Esophagus squamous epithelium (tissue), 4 donors: ENCODE measurements around the gene PRG3.

ENCODE experiments used
- POLR2A ChIP-seq, 4 donors: fragments of 450-650 bp; IDR thresholded peaks; one replicate each; pipeline ENCODE4 v1.6.1; 2017; ENCODE audit warnings: antibody characterized with exemption in 4 of 4, mild to moderate bottlenecking in 4 of 4, moderate library complexity in 3 of 4
- TF ChIP-seq, protein P1 (sequence below), 6 experiments: fragments of 450-650 bp in 4 of 6; fragments of 200-600 bp in 2 of 6; sonication (generic) in 2 of 6; IDR thresholded peaks; one replicate each; pipeline ENCODE4 v1.5.1; 2016 to 2019; ENCODE audit warnings: antibody characterized with exemption in 6 of 6, mild to moderate bottlenecking in 4 of 6, moderate library complexity in 4 of 6

DNA sequence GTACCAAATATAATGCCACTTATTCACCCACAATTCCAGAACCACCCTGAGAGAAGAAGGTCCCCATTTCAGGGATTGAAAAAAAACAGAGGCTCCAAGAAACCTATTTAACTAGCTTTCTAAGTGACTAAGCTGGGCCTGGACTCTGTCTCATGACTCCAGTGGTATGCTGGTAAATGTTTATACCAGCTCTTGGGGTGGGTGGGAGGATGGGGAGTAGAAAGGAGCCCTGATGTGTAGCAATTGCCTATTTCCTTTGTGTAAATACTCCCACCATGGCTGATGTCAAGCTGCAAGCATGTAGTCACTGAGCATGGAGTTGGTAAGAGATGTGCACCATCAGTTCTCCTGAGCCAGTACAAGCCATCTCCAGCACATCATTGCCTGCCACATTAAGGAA lies 2.8 kb downstream of the PRG3 start:
- TF ChIP-seq, protein P1, sequence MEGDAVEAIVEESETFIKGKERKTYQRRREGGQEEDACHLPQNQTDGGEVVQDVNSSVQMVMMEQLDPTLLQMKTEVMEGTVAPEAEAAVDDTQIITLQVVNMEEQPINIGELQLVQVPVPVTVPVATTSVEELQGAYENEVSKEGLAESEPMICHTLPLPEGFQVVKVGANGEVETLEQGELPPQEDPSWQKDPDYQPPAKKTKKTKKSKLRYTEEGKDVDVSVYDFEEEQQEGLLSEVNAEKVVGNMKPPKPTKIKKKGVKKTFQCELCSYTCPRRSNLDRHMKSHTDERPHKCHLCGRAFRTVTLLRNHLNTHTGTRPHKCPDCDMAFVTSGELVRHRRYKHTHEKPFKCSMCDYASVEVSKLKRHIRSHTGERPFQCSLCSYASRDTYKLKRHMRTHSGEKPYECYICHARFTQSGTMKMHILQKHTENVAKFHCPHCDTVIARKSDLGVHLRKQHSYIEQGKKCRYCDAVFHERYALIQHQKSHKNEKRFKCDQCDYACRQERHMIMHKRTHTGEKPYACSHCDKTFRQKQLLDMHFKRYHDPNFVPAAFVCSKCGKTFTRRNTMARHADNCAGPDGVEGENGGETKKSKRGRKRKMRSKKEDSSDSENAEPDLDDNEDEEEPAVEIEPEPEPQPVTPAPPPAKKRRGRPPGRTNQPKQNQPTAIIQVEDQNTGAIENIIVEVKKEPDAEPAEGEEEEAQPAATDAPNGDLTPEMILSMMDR (IDR thresholded peaks at IDR 0.05), result no peak
- TF ChIP-seq POLR2A (IDR thresholded peaks at IDR 0.05), result no peak
